ENCODE results near the gene RNF5. TPM values are rescaled to one million over a fixed set of nuclear protein-coding genes. Genes with fewer than 3 reads are reported as not detected.
A peak's percentile ranks its signal among the peaks of the same experiment; 100 is the strongest.

RNF5 gene
- total and polyA plus RNA-seq, 2 donors (not counting 1 experiment from before 2014, with no cell fraction given): 25.5 to 40.7 TPM

- Histone ChIP-seq H3K9ac (ENCODE audit: low read length) (no peak within 1 kb of the TSS), H3K4me1 (ENCODE audit: control insufficient read depth in 2 of 2, insufficient read depth in 2 of 2, low read length in 2 of 2) (peaks cover 71 to 77% of the 10 kb centered on the region in 2 donors), H3K9me3 (ENCODE audit: control extremely low read depth in 1 of 3, control insufficient read depth in 2 of 3, insufficient read depth in 1 of 3, low read length in 2 of 3) (no peaks in the 10 kb centered on the region), H3K4me3 (ENCODE audit: control extremely low read depth in 1 of 5, extremely low read depth in 1 of 5, insufficient read depth in 1 of 5, low read depth in 2 of 5, low read length in 4 of 5) (no peak within 1 kb of the TSS), H3K27me3 (replicated peaks in 1 of 4; ENCODE audit: control extremely low read depth in 1 of 4, control insufficient read depth in 3 of 4, insufficient read depth in 4 of 4, low read length in 3 of 4) (no peaks in the 10 kb centered on the region), H3K4me2 (replicated peaks; ENCODE audit: low read depth, low read length, poor library complexity, severe bottlenecking) (peak within 1 kb of the TSS; percentile 39), H2AFZ (ENCODE audit: insufficient read depth, low read depth, low read length, poor library complexity, severe bottlenecking) (peak within 1 kb of the TSS; percentile 58), H3K36me3 (replicated peaks in 1 of 2; ENCODE audit: control extremely low read depth in 1 of 2, control insufficient read depth in 1 of 2, extremely low read depth in 1 of 2, insufficient read depth in 2 of 2, low read length in 1 of 2) (no peaks in the 10 kb centered on the region), H4K20me1 (ENCODE audit: control insufficient read depth, insufficient read depth, low read length, poor library complexity, severe bottlenecking) (no peaks in the 10 kb centered on the region), H3K27ac (ENCODE audit: low read length in 2 of 2) (peak within 1 kb of the TSS; percentile 48 to 66), H3K79me2 (ENCODE audit: control insufficient read depth, insufficient read depth, low read length) (no peaks in the 10 kb centered on the region)
- Mint-ChIP-seq H3K4me1 (peaks cover 64% of the 10 kb centered on the region), H3K27ac (peak within 1 kb of the TSS; percentile 91), H3K27me3 (no peaks in the 10 kb centered on the region), H3K4me3 (peak within 1 kb of the TSS; percentile 37), H3K9me3 (ENCODE audit: insufficient read depth) (no peaks in the 10 kb centered on the region)
- ATAC-seq (ENCODE audit: low read depth) (no peak), DNase-seq (no peak)
- POLR2A ChIA-PET: no interaction called here
- TF ChIP-seq CTCF (IDR thresholded peaks at IDR 0.05) (no peak), EZH2 (IDR thresholded peaks at IDR 0.05; ENCODE audit: borderline replicate concordance, insufficient read depth, low read depth, low read length, poor library complexity, severe bottlenecking) (no peak)
- CTCF ChIA-PET: interaction anchor here (0.7 to 1.5 kb wide), 3 partner anchors 20 to 645 kb away, joined by 3 read pairs; no protein-coding TSS in a partner anchor
- intact Hi-C loops (cut with micrococcal nuclease): no loop called here
- 71% methylated on average over 15 of the region's 20 CpGs for WGBS (ENCODE audit: insufficient coverage)
Measured at GRCh38 chr6:32223258-32224235, 45.3 kb downstream of the RNF5 start, which contains the start of gene NOTCH4. NOTCH4 (minus strand) TSS chr6:32224067; CDS start chr6:32223928, 139 bp downstream.

Measured in B cell (primary cell).